CD4-positive, alpha-beta T cell treated with Interleukin-6 for 4 hours (primary cell): ENCODE results near the gene KCNMA1.

ENCODE experiments used
- DNase-seq: peaks from one replicate; pipeline ENCODE4 v3.0.0-alpha.2; 2020; ENCODE audit warnings: mixed read lengths

Gene KCNMA1

DNA sequence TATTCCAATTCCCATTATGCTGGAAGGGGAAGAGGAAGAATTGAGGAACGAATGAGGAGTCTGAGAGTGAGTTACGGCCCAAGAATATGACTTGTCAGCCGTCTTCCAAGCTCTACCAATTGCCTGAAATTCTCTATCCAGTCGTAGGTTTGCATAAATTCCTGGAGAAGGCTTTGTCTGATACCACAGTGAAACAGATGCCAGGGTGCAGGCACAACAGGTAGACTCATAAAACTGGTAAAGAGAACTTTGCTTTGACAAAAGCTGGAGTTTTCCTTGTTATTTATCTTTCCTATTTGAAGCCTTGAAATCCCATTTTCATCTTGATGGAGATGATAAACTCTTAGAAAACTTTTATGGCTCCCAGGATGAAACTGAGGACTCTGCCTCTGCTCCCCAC lies 251.2 kb downstream of the KCNMA1 start:
- no peak for DNase-seq

DNA sequence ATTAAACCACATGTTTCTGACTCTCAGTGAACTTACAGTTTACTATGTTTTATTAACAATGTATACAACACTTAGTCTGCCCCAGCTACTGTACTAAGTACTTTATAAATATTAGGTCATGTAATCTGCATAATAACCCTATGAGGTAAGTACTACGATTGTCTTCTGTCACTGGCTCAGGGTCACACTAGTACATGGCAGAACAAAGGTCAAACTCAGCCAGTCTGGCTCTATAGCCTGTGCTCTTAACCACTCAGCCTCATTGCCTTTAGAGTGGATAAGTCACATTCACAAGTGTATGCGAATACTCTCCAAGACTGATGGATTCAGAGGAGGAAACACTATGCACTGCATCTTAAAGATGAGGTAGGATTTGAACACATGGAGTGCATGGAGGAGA lies 252.3 kb downstream of the KCNMA1 start:
- no peak for DNase-seq

DNA sequence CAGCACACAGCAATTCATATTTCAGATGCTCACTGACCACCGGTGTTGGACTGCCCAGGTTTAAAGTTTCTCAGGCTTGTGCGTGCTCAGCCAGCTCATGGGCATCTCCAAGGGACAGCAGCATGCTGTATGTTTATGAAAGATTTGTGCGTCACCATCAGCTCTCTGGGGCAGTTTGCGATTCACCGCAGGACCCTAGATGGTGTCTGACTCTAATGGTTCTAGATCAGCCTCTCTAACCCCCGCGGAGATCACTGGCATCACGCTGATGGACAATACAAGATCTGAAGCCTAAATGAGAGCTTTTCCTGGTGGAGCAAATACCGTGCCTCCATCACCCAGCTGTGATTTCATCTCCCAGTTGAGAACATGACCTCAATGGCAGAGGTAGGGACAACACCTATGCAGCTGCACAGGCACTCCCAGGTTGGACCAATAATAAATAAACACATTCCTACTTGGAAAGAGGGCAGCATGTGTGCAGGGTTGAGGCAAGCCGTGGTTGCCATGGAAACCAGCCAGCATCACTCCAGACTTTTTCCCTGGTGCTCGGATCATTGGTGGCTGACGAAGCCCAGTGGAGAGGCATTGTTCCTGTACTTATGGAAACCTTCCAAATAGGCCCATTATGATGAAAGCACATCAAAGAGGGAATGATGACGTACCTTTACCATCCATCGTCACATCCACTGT lies 253.6 kb downstream of the KCNMA1 start:
- no peak for DNase-seq

DNA sequence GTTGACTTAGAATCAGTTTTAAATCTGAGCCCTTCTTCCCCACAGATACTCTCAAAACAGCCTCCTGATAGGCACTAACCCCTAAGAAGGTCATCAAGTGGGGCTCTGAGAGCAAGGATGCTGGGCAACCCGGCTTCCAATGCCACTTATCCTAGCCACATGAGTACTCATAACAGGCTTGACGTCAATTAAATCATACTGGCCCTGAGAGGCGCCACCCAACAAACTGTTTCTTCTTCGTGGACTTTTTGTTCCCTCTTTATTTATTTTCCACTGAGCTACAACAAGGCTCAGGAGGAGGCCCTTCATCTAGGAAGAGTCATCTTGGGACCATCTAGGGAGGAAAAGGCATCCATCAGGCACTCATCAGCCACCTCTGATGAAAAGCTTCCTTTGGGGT lies 255.9 kb downstream of the KCNMA1 start:
- DNase-seq: no peak

DNA sequence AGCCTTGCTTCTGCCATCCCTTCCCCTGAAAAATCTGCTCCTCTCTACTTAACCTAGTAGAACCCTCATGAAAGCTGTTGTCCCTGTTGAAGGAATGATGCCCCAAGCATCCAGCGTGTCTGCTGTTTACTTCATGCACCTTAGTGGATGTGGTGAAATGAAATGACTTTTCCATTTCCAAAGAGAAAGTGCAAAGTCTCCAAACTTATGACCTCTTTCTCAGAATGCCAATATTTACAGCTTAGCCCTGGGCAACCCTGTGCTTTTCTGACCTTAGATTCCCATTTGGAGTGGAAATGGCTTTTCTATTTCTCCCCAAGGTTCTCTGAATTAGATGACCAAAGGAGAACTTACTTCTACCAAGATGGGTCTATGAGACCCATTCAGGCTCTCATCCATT lies 256.9 kb downstream of the KCNMA1 start:
- no peak for DNase-seq

DNA sequence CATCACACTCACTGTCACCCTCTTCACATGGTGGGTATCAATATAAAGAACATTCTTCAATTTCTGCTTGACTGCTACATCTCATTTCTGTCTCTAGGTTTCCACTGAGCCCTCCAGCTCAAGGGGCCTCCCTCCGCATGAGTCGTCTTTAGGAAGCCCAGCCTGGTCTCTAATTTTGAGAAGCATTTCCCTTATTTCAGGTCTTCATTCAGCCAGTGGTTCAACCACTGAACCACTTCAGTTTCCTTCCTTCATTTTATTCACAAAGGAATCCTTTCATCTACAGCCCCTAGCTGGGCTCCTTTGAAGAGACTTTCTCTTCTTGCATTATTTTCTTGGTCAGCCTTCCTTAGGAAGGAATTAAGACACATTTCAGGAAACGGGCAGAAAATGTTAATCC lies 257.4 kb downstream of the KCNMA1 start:
- DNase-seq: no peak

DNA sequence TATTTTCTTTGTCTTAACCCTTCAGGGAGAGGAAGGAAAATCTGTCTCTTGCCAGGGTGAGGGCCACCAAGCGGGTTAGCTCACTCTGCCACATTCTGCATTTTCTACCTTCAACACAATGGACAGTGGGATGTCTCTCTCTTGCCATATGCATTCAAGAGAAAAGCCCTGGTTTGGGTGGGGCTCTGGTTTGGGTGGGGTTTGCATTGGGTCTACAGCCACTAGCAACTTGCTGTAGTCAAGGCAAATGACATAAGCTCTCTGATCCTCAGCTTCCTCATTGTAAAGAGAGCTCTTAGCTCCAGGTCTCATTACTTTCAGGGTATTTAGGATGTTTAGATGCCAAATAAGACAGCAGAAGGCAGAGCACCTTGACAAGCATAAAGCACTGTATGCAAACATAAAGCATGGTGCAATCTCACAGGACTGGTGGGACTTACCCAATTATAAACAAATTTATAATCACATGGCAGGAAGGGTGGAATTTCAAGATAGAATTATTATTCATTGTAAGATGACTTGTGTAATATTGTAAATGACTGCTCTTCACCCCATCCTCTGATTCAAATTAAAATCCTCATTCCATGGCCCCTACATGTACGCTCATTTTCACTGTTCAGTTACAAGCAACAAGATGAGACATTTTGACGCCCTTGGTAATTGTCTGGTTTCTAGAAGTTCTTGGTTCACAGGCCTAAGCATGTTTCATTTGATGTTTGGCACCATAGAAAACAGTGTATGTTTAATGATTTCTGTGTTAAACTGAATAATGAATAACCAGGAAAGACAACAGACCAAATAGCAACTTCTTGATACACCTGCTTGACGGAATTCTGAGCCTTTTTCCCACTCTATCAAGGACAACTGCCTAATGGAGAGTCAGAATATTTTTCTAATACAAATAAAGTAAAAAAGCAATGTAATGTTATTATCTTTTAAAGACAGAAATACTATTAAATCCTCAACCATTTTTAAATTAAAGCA lies 258.9 kb downstream of the KCNMA1 start:
- no peak for DNase-seq

DNA sequence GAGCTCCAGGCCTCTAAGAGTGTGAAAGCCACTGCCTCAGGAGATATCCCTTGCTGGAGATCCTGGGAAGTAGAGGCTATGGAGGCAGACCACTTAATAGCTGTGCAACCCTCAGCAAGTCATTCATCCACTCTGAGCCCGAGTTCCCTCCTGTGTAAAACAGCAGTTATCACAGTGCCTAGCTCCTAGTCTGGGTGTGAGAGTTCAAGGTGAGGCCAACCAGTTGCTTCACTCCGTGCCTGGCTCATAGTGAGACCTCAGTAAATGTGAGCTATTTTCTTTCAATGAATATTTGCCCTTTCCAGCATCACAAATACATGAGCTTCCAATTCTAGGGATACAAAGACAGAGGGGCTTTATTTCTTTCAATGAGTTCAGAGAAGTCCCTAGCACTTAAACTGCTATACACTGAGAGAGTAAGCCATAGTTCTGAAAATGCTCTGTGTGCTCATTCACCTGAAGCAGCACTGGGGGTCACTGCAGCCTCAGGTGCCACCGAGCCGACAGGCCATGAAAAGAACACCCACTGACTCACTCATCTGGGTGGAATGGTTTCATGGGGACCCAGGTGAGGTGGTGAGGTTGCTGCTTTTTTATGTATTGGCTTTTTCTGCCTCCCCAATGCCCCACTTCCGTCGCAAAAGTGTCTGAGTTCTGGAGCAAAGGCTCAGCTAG lies 259.8 kb downstream of the KCNMA1 start:
- DNase-seq: no peak

DNA sequence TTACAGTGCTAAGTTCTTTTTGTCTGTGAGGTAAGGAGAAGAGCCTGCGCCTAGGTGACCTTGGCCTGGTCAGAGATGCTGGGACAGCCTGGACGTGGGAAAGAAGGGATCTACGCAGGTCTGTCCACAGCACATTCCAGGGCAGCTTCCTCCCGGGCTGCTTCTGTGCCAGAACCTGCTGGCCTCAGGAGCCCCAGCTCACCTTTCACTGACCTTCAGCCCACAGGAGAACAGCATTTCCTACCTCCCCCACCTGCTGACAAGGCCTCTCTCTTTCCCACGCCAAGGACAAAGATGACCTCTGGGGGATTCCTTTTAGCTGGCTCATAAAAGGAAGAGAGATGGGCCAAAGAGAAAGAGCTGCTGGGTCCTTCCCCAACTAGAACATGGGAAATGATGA lies 260.6 kb downstream of the KCNMA1 start:
- DNase-seq: no peak

DNA sequence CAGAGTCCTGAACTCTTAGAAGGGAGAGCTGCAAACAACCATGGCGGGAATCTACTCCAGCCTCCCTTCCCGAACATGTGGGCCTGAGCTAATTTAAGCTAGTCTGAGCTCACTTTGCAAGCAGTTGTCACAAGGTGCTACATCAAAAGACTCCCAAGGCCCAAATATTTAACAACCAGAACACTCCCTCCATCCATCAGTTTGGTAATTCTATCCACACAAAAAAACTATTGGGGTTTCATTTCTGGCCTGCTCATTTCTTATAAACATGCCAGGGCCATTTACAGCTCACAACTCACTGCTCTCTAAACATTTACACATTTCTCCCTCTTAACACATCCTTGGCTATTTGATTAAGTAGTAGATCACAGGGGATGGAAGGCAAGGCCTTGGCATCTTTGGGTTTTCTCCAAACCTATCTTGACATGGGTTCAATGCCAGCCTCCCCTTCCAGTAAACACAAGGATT lies 263.4 kb downstream of the KCNMA1 start:
- no peak for DNase-seq

DNA sequence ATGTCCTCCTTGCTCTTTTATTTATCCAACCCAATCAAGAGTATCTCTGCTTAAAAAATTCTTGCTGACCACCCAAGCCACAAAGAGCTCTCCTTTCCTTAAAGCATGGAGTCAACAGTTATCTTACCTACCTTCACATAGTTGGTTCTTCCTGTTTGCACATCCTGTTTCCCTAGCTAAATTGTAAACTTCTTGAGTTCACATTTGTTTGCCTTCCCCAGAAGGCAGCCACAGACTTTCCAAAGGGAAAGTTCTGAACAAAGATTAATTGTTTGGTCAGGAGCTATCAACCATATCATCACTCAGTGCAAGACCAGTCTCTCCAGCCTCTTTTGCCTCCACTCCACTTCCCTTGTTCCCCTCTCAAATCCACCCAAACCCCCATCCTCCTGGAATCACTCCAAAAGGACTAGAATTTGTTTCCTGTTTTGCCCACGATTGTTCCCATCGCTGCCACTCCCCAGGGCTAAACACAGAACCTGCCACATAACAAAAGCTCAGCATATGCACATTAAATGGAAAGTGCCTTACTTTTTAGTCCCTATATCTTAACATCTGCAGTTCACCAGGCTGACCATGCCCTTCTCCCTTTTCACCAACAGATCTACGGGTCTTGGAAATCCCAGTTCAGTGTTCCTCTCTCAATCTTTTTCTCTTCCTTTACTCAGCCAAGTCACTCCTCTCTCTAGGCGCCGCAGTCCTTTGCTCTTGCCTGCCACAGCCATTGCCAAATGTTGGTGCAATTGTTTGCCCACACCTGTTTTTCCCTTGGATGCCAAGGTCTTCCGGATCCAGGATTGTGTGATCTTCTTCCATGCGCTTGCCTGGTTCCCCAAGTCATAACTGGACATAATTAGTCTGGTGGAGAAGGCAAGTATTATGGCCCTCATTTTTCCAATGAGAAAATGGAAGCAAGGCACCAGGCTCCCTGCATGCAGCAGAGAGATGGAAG lies 265.5 kb downstream of the KCNMA1 start:
- no peak for DNase-seq

DNA sequence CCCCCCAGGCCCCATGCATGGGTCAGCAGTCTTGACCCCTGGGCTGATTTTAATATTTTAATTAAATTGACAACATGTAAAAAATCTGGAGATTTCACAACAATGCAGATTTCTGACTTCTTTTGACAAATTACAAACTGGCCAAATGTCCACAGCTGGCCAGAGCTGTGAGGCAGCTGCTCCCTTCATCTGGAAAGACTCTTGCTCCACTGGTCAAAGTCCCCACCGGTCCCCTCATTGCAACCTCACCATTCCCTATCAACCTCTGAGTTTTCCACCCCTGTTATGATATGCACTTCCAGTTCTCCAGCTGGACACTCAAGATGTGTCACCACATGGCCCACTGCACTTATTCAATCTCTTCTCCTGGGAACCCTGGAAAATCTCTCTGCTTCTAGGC lies 266.2 kb downstream of the KCNMA1 start:
- DNase-seq: no peak

DNA sequence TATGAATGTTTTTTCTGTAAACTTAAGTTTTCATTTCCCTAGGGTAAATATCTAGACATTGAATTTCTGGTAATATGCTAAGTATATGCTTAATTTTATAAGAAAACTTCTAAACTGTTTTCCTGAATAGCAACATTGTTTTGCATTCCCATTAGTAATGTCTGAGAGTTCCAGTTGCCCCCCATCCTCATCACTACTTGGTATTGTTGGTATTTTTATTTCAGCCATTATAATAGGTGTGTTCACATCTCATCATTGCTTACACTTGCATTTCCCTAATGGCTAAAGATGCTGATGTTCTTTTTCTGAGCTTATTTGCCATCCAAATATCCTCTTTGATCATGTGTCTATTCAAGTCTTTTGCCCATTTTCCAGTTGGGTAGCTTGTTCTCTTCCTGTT lies 269.6 kb downstream of the KCNMA1 start:
- no peak for DNase-seq

DNA sequence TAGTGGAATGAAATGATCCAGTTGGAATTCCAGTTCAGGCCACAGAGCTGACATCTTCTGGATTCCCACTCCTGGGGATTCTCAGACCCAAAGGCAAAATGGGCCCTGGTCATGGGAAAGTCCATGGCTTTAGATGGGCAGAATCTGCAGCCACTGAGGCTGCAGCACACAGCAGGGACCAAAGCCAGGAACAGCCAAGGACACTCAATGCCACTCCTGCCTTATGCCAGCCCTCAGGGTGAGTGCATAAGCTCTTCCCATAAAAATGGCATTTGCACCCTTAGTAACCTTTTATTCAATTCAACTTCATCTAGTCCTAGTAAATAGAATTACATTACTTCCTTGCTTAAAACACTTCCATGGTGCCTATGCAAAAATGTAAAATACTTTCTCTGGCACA lies 274.4 kb downstream of the KCNMA1 start:
- DNase-seq: no peak

DNA sequence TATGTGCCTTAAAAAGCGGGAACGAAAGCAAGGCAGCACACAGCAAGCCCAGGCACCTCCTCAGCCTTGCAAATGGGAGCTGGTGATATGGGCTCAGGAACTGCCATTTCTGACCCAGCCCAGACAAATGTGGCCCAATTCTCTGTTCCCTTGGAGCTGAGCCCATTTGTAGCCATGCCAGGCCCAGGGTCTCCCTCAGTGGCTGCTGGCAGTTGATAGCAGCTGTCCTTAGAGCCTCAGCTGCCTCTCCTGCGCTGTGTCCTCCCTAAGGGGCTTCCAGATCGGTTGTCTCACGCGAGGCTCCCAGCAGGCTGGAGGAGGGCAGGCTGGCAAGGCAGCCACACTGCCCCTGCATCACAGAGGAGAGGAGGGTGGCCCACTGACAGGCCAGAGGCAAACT lies 275.8 kb downstream of the KCNMA1 start:
- no peak for DNase-seq

DNA sequence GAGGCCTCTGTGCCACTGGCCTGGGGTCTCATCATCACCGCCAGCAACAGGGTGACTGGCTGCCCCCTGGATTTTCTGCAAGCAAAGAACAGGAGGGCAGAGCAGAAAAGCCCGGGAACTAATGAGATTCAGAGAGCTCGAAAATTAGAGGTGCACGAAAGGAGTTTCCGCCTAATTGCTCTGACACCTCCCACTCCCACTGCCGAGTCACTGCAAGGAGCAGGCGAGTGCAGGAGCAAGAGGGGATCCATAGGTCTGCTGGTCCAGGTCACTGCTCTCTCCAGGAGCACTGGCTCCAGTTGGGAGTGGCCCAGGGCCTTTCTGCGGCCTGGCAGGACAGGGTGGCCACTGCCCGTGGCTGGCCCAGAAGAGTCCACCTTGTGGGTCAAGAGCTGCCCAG lies 276.2 kb downstream of the KCNMA1 start:
- no peak for DNase-seq

DNA sequence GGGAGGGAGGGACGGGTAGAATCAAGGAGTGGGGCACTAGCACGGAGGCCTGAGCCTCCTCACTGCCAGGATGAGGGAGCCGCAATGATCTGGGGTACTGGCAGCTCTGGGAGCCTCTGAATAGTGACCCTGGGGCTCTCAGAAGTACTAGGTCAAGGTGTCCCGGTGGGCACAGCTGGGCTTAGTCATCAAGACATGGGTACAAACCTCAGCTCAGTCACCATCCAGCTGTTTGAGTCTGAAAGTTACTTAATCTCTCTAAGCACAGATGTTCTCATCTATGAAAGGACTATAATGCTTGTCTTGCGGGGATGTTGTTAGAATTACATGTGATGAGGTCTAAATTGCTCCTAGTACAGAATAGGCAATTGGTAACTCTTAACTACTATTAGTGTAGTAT lies 276.8 kb downstream of the KCNMA1 start:
- no peak for DNase-seq

DNA sequence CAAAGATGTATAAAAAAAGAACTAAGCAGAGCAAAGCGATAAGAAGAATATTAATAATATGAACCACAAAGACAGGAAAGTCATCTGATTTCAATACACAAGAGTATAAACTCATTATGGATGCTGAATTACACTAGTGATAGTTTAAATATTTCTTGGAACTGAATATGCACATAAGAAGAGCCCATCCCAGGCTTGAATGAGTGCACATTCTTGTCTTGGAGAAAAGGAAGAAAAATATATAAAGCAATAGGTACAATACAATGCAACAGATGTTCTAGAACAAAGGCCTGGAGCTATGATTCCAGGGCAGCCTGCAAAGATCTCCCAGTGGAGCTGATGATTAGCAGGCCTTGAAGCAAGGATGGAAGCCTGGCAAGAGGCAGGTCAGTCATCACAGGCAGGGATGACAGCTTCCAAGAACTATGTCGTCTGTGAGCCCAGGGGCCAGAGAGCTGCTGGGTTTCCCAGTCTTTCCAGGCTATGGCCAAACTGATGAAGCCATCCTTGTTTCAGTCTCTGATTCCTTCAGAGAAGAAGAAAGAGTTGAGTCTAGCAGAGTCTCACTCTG lies 277.6 kb downstream of the KCNMA1 start:
- no peak for DNase-seq

DNA sequence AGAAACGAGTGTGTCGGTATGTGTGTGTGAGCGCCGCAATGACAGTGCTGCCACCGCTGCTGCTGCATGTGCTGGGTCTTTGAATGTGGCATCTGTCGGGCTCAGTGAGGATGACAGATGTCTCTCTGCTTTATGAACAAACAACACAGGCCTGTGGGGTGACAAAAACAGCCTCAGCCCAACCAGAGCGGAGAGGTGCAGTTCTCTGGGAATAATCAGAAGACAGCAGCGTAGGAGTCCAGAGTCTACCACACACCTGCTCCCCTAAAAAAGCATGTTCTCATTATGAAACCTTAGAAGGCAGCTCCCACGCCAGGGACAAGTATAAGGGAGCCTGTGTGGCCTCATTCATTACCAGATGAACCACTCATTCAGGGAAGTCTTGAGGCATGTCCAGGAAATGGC lies 278.3 kb downstream of the KCNMA1 start:
- DNase-seq: no peak

DNA sequence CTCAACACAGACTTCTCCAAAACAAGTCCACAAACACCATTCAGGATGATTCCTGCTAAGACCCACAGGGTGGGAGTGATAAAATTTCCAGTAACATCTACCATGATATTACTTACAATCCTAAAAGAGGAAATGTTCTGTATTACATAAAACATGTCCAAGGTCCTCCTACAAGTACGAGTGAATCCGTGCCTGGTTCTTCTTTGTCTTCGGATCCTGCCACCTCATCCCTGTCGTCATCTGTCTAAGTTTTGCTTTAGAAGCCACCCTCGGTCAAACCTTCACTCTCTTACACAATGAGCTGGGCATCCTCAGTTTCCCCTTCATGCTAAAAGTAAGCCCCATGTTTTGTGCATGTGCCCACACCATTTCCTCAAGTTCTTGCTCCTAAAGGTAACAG lies 279.0 kb downstream of the KCNMA1 start:
- DNase-seq: no peak

DNA sequence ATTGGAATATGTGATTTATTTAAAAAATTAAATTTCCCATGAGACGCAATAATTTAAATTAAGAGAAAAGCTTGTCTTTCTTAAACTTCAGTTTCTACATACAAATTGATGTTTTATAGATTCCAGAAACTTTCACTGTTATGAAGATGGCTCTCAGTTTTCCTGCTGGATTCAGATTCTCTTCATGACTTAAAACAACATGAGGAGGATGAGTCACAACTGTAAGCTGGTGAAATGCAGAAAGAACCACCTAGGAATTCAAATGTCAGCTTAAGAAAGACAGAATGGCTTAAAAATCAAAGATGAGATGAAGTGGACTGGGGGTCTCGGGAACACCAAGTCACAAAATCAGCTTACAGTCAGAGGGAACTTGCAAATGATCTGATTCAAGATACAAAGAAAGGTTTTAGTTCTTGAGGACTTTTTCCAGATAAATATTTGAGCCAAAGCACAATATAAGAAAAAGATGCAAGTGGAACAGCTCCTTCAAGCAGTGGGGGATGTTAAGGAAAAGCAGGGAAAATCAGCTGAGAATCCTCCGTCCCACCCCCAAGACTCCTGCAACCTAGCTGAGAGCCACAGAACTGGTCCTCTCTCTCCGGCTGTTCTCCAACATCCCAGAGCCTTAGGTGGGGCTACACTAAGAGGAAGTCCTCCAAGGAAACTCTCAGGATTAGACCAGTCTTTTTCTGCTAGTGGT lies 279.8 kb downstream of the KCNMA1 start:
- DNase-seq: no peak
